ENCODE results near the gene CHD9.
"Not testable (repeated sequence)": the region's sequence is repeated elsewhere in the genome, so short reads cannot be mapped to it uniquely, and the experiment has no call there.

Gene CHD9

GRCh38 chr16:53297477-53297876 lies 242.7 kb downstream of the CHD9 start:
- TF ChIP-seq ZFX (IDR thresholded peaks at IDR 0.05): no peak
- no peak for TF ChIP-seq CTCF (conservative IDR thresholded peaks at IDR 0.05)
- H3K27ac ChIP-seq: no peak overlapping the region

- TF ChIP-seq CTCF (conservative IDR thresholded peaks at IDR 0.05) (no peak), ZFX (IDR thresholded peaks at IDR 0.05) (no peak)
- H3K27ac ChIP-seq: no peak overlapping the region
Observed at GRCh38 chr16:53304334-53304733, 249.5 kb downstream of the CHD9 start.

- TF ChIP-seq CTCF (conservative IDR thresholded peaks at IDR 0.05) (no peak), ZFX (IDR thresholded peaks at IDR 0.05) (no peak)
- H3K27ac ChIP-seq: no peak overlapping the region
Observed at GRCh38 chr16:53305743-53306142, 251.0 kb downstream of the CHD9 start.

GRCh38 chr16:53309457-53309856 lies 254.7 kb downstream of the CHD9 start:
- no peak for TF ChIP-seq CTCF (conservative IDR thresholded peaks at IDR 0.05)
- TF ChIP-seq ZFX (IDR thresholded peaks at IDR 0.05): no peak
- no peak overlapping the region for H3K27ac ChIP-seq

GRCh38 chr16:53320992-53321391 lies 266.2 kb downstream of the CHD9 start:
- no peak for TF ChIP-seq ZFX (IDR thresholded peaks at IDR 0.05)
- TF ChIP-seq CTCF (conservative IDR thresholded peaks at IDR 0.05): no peak
- H3K27ac ChIP-seq: no peak overlapping the region

- TF ChIP-seq CTCF (conservative IDR thresholded peaks at IDR 0.05) (no peak), ZFX (IDR thresholded peaks at IDR 0.05) (no peak)
- no peak overlapping the region for H3K27ac ChIP-seq
Observed at GRCh38 chr16:53323924-53324323, 269.1 kb downstream of the CHD9 start.

- H3K27ac ChIP-seq: not testable (repeated sequence)
Observed at GRCh38 chr16:53330991-53331390, 276.2 kb downstream of the CHD9 start.

- TF ChIP-seq ZFX (IDR thresholded peaks at IDR 0.05) (no peak), CTCF (conservative IDR thresholded peaks at IDR 0.05) (no peak)
- no peak overlapping the region for H3K27ac ChIP-seq
Observed at GRCh38 chr16:53334581-53334980, 279.8 kb downstream of the CHD9 start.

All from C4-2B (cell line).